Heart right ventricle (tissue), 16 donors: ENCODE measurements around the gene CALCA. TPM values are rescaled to one million over a fixed set of nuclear protein-coding genes. Genes with fewer than 3 reads are reported as not detected.
"Not testable (repeated sequence)": the region's sequence is repeated elsewhere in the genome, so short reads cannot be mapped to it uniquely, and the experiment has no call there.

Experiments used
- ATAC-seq, 8 donors: fragments of 200-7000 bp; cut with Tn5 transposase; one replicate each; pipeline ENCODE4 v1.9.1; 2020; ENCODE audit warnings: mild to moderate bottlenecking in 8 of 8, moderate library complexity in 8 of 8, moderate number of reproducible peaks in 1 of 8
- DNase-seq, 2 donors: peaks; one replicate each; pipeline ENCODE4 v3.0.0-alpha.2; 2020
- H3K27ac ChIP-seq, 10 donors: fragments of 200-600 bp; sonication (generic) in 2 of 10; one replicate each; pipeline versions ENCODE4 v1.5.0 to v1.8.0; 2020 to 2022; ENCODE audit warnings: mild to moderate bottlenecking in 3 of 10
- H3K27me3 ChIP-seq, 7 donors: fragments of 200-600 bp; one replicate each; pipeline ENCODE4 v1.8.0; 2021 to 2022; ENCODE audit warnings: mild to moderate bottlenecking in 2 of 7
- H3K36me3 ChIP-seq, 9 donors: fragments of 200-600 bp; sonication (generic) in 1 of 9; one replicate each; pipeline versions ENCODE4 v1.5.0 to v1.8.0; 2020 to 2022; ENCODE audit warnings: mild to moderate bottlenecking in 2 of 9
- H3K4me1 ChIP-seq, 9 donors: fragments of 200-600 bp; sonication (generic) in 1 of 9; one replicate each; pipeline versions ENCODE4 v1.5.0 to v1.8.0; 2020 to 2022; ENCODE audit warnings: mild to moderate bottlenecking in 4 of 9
- H3K4me3 ChIP-seq, 10 donors: fragments of 200-600 bp; sonication (generic) in 2 of 10; one replicate each; pipeline versions ENCODE4 v1.5.0 to v1.8.0; 2020 to 2022; ENCODE audit warnings: mild to moderate bottlenecking in 7 of 10, moderate library complexity in 2 of 10
- H3K9me3 ChIP-seq, 11 donors: fragments of 200-600 bp in 10 of 11; sonication (generic) in 2 of 11; one replicate each; pipeline versions ENCODE4 v1.5.0 to v1.8.0; 2013 to 2022; ENCODE audit warnings: mild to moderate bottlenecking in 2 of 11, control low read depth in 1 of 11, moderate library complexity in 1 of 11
- CTCF ChIP-seq, 9 donors: fragments of 200-600 bp; sonication (generic) in 2 of 9; IDR thresholded peaks; one replicate each; pipeline versions ENCODE4 v1.5.0 to v1.8.0; 2021 to 2022; ENCODE audit warnings: antibody characterized with exemption in 9 of 9, mild to moderate bottlenecking in 5 of 9, moderate library complexity in 1 of 9
- WGBS, 2 donors: extraction: QIAGEN DNeasy Blood & Tissue Kit; methylation state at CpG; one replicate each; pipeline ENCODE4 v1.1.7; 2013; ENCODE audit warnings: inconsistent platforms in 1 of 2; 5-methylcytosine and 5-hydroxymethylcytosine counted together
- intact Hi-C, 10 donors: fragments of 100-400 bp; cut with DNase I; formaldehyde crosslinking; loops; one replicate each; pipeline versions ENCODE4 v1.11.1 to v1.14.2; 2022
- polyA plus RNA-seq, 2 donors: library from polyadenylated mRNA; stranded (reverse); fragments of 200-250 nt; gene quantifications; one replicate each; pipeline ENCODE4 v1.2.3, GENCODE V29; 2013
- total RNA-seq, 10 donors: library from RNA; stranded (reverse); fragmentation: NEBNext Ultra II Directional in 3 of 10; extraction: Animal tissue kit (Norgen Biotek cat#: 25700) in 3 of 10; gene quantifications; one replicate each; pipeline versions ENCODE4 v1.2.1 to v1.2.4, GENCODE V29; 2021 to 2023
- donor health status: Arrhythmogenic right ventricular cardiomyopathy.
- donor health status: ischemic (EF 13 %, LVEDD 7.1; RV severe dilation, severe dysfunction).
- donor health status: healthy with polysubstance abuse.
- donor health status: DM: no; HTN: yes; CAD: no.
- donor health status: DM: no; HTN: no; CAD: no.
- donor health status: ischemic (EF 25% LVEDD 6.9; RV normal size, moderate dysfunction).
- donor health status: ischemic (EF 25% LVEDD 5.7; RV mildly dilated, moderate dysfunction).
- donor health status: healthy.
- donor health status: DM: yes; HTN: yes; CAD: no.
- donor health status: Ischemic cardiomyopathy.
- donor health status: ischemic (EF 35%, LVEDD 5.7; RV mildly dilated, moderate dysfunction).
- donor health status: nonischemic (EF 11% LVEDD 7.7; RV severe dilation, severe dysfunction).
- donor health status: DM: yes; HTN: yes; CAD: no.
- donor health status: PGD.
- donor health status: ischemic (EF 29% LVEDD 5.4; RV normal size, mild dysfunction).
- donor health status: nonischemic (EF 23%, LVEDD 6.1; RV moderate dilation, normal function).

CALCA gene
- total and polyA plus RNA-seq, 12 donors: 0.34 to 9.9 (median 0.85) TPM; not detected in 7

GRCh38 chr11:15006139-15006759, 34.1 kb upstream of the CALCA start:
- ATAC-seq (no peak), DNase-seq (no peak)
- H3K4me3 ChIP-seq: no peak overlapping the region
- H3K27me3 ChIP-seq: peaks cover 0 to 24% (median 8%) of the 10 kb centered on the region in 7 donors
- intact Hi-C loops: loop anchor here in 1 of 10 donors (10.0 kb wide), 1 partner anchor 61 kb away; no protein-coding TSS in a partner anchor
- H3K36me3 ChIP-seq: no peaks in the 10 kb centered on the region
- WGBS, 2 donors: 40 to 44% methylated on average over 5 of the region's 5 CpGs
- no peaks in the 10 kb centered on the region for H3K4me1 ChIP-seq
- no peak overlapping the region for H3K27ac ChIP-seq
- peak in 6 of 9 donors; percentile 10 to 42 (median 29) for TF ChIP-seq CTCF (IDR thresholded peaks at IDR 0.05)
- peaks cover 0 to 13% (median 0%) of the 10 kb centered on the region in 11 donors for H3K9me3 ChIP-seq

GRCh38 chr11:14988133-14988532, 16.0 kb upstream of the CALCA start:
- H3K27me3 ChIP-seq: peaks cover 0 to 28% (median 0%) of the 10 kb centered on the region in 7 donors
- intact Hi-C loops, DNase-seq, H3K36me3 ChIP-seq, H3K27ac ChIP-seq, H3K4me3 ChIP-seq, H3K4me1 ChIP-seq, H3K9me3 ChIP-seq, ATAC-seq: not testable (repeated sequence)
- 55 to 64% methylated on average over 3 of the region's 3 CpGs for WGBS, 2 donors

GRCh38 chr11:14981507-14981906, 9.4 kb upstream of the CALCA start:
- H3K4me3 ChIP-seq: no peak overlapping the region
- peaks cover 0 to 8% (median 0%) of the 10 kb centered on the region in 9 donors for H3K4me1 ChIP-seq
- no peaks in the 10 kb centered on the region for H3K9me3 ChIP-seq
- 44 to 59% methylated on average over 1 of the region's 1 CpG for WGBS, 2 donors
- ATAC-seq (peak in 7 of 8 donors; percentile 47 to 93 (median 90)), DNase-seq (no peak)
- peaks cover 0 to 32% (median 18%) of the 10 kb centered on the region in 7 donors for H3K27me3 ChIP-seq
- intact Hi-C loops: no loop called here
- no peak for TF ChIP-seq CTCF (IDR thresholded peaks at IDR 0.05)
- H3K27ac ChIP-seq: peak overlapping the region in 3 of 10 donors; percentile 26 to 63 (median 61)
- no peaks in the 10 kb centered on the region for H3K36me3 ChIP-seq

- peak in 6 of 8 donors; percentile 81 to 98 (median 94) for ATAC-seq
Observed at GRCh38 chr11:14980854-14981253, 8.7 kb upstream of the CALCA start.

More at GRCh38 chr11:14980854-14981253, 8.7 kb upstream of the CALCA start:
- Histone ChIP-seq H3K27ac (peak overlapping the region in 3 of 10 donors; percentile 26 to 63 (median 61)), H3K36me3 (no peaks in the 10 kb centered on the region), H3K4me3 (no peak overlapping the region), H3K4me1 (peaks cover 0 to 8% (median 0%) of the 10 kb centered on the region in 9 donors), H3K9me3 (no peaks in the 10 kb centered on the region), H3K27me3 (peaks cover 0 to 39% (median 24%) of the 10 kb centered on the region in 7 donors)
- intact Hi-C loops: no loop called here
- DNase-seq: no peak
- 46 to 56% methylated on average over 3 of the region's 3 CpGs for WGBS, 2 donors
- TF ChIP-seq CTCF (IDR thresholded peaks at IDR 0.05): no peak
